Measurements from ENCODE around the gene TMEM117.

DNA sequence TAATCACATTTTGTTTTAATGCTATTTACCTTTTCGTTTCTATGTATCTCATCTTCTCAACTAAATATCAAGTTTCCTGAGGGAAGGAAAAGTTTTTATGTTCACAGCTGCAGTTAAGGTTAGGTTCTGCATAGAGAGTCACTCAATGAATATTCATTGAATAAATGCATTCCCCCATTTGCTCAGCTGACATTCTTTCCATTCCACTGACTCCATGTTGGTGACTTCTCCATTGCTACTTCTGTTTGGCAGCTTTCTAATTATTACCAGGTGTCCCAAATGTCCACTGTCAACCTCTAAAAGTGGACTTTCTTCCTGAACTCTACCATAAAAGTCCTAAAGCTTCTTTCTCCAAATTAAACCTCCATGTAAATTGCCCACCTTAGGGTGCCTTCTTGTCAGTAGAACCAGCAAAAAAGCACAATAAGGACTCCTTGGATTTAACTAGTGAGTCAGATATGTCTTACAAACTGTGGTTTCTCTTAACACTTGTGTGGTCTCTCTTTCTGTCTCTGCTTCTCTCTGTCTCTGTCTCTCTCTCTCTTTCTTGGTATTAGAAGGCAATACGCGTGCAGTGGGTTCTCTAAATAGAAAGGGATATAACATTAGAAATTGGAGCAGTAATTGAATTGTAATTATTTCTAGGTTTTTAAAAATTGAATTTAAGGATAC is 85.9 kb downstream of the TMEM117 start:
- TF ChIP-seq CTCF (IDR thresholded peaks at IDR 0.05) = no peak
- no peak for TF ChIP-seq POLR2AphosphoS5 (IDR thresholded peaks at IDR 0.05; ENCODE audit: insufficient read depth in 1 of 2, low read depth in 1 of 2)
